Fibroblast of villous mesenchyme (primary cell): Measurements from ENCODE around the gene PDHB. TPM values are rescaled to one million over a fixed set of nuclear protein-coding genes. Genes with fewer than 3 reads are reported as not detected.

Source experiments
- DNase-seq: peaks from one replicate; pipeline ENCODE4 v3.0.0-alpha.2; 2010; ENCODE audit warnings: low read depth
- H3K4me3 ChIP-seq: 2 replicates; pipeline ENCODE4 v1.5.1; 2011; ENCODE audit warnings: low read depth, mild to moderate bottlenecking, low read length
- CTCF ChIP-seq: IDR thresholded peaks from 2 replicates; pipeline ENCODE4 v1.5.1; 2012; ENCODE audit warnings: low read depth, mild to moderate bottlenecking, low read length; ENCODE audit not compliant: insufficient read depth
- total RNA-seq: library from RNA; depleted of rRNA; stranded (reverse); fragments of >200 nt; gene quantifications from 2 replicates; pipeline ENCODE4 v1.2.3, GENCODE V29; 2012

The PDHB gene
- total RNA-seq, 1 donor = 114 TPM

GRCh38 chr3:58416191-58416590, 17.4 kb downstream of the PDHB start:
- no peak for DNase-seq
- TF ChIP-seq CTCF = no peak
- no peak overlapping the region for H3K4me3 ChIP-seq

- TF ChIP-seq CTCF = peak; percentile 72
- DNase-seq = peak; percentile 73
- H3K4me3 ChIP-seq = no peak overlapping the region
These were observed 19.0 kb downstream of the PDHB start for GRCh38 chr3:58414538-58415197.

- no peak for TF ChIP-seq CTCF
These were observed 21.5 kb downstream of the PDHB start for GRCh38 chr3:58411851-58412830.

GRCh38 chr3:58411036-58411435, 22.6 kb downstream of the PDHB start:
- DNase-seq = no peak
- no peak for TF ChIP-seq CTCF

More at GRCh38 chr3:58411851-58412830, 21.5 kb downstream of the PDHB start:
- no peak overlapping the region for H3K4me3 ChIP-seq
- DNase-seq = no peak

GRCh38 chr3:58409663-58410062, 24.0 kb downstream of the PDHB start:
- H3K4me3 ChIP-seq = no peak overlapping the region

More at GRCh38 chr3:58411036-58411435, 22.6 kb downstream of the PDHB start:
- no peak overlapping the region for H3K4me3 ChIP-seq

GRCh38 chr3:58408906-58409305, 24.7 kb downstream of the PDHB start:
- no peak for TF ChIP-seq CTCF
- no peak for DNase-seq
- H3K4me3 ChIP-seq = no peak overlapping the region

More at GRCh38 chr3:58409663-58410062, 24.0 kb downstream of the PDHB start:
- TF ChIP-seq CTCF = no peak
- no peak for DNase-seq
